ENCODE measurements around the gene IL24. TPM values are rescaled to one million over a fixed set of nuclear protein-coding genes. Genes with fewer than 3 reads are reported as not detected.
A peak's percentile ranks its signal among the peaks of the same experiment; 100 is the strongest.

Gene IL24
- total RNA-seq, 1 experiment from 2014 or later: 0.11 TPM

DNA sequence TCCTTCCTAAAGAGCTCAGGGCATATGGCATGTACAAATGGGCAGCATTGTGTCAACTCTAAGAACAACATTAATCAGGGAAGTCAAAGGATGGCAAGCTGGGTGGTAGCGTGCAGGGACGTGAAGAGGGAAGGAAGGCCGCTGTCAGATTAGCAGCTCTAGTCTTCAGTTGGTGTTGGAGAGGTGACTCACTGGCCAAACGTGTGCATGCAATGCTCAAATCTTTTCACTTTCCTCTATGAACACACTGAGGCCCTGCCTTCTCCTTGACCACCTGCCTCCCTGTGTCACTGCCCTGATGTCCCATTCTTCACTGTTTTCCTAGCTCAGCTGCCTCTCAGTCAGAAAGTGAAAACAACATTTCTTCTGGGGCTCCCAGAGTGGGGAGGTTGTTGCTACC, 54.9 kb downstream of the IL24 start:
- DNase-seq (ENCODE audit: low read depth): peak; percentile 39

DNA sequence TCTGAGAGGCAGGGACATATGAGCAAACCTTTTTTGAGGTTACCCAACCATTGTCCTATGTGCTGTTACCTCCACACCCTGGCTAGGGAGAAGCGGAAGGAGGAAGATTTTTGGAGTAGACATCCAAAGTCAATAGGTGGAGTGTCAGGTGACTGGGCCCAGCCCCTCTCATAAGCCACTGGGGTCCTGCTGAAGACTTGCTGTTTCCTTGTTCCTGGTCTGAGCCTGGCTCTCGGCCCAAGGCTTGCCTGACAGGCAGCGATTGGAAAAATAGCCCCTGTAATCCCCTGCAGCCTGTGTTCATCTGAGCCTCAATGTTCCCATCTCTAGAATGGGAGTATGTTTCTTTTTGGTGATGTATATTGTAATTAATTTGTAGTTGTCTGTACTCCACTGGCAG, 55.9 kb downstream of the IL24 start:
- DNase-seq (ENCODE audit: low read depth): no peak

DNA sequence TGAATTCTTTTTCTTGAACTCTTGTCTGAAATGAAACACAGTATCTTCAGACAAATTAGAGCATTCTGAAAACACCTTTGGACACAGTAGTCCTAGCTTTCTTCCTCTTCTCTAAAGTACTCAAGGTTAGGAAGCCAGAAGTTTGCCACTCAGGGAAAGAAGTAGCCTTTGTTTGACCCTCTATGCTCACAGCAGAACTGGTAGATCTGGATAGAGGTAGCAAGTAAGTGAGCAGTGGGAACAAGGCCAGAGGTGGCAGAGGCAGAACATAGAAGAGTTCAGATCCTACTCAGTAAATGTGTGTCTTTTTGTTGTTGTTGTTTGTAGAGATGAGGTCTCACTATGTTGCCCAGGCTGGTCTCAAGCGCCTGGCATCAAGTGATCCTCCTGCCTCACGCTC, 56.4 kb downstream of the IL24 start:
- DNase-seq (ENCODE audit: low read depth): no peak

Other genes with a start within 250 kb of the IL24 start
- 28.8 and 32.0 TPM in 2 replicates for gene MAPKAPK2, start 212.5 kb upstream of the IL24 start, total RNA-seq (2014; rRNA removed; shearing (Covaris generic))
- gene IL19, start 126.7 kb upstream of the IL24 start, total RNA-seq (2014; rRNA removed; shearing (Covaris generic)): not detected in 2 replicates
- gene IL10, start 124.9 kb upstream of the IL24 start, total RNA-seq (2014; rRNA removed; shearing (Covaris generic)): not detected in 2 replicates
- gene IL20, start 31.8 kb upstream of the IL24 start, total RNA-seq (2014; rRNA removed; shearing (Covaris generic)): not detected in 2 replicates
- 0.23 TPM in 1 of 2 replicates, not detected in the other for gene FCMR, start 24.5 kb downstream of the IL24 start, total RNA-seq (2014; rRNA removed; shearing (Covaris generic))
- not detected in 2 replicates for gene PIGR, start 49.0 kb downstream of the IL24 start, total RNA-seq (2014; rRNA removed; shearing (Covaris generic))
- not detected in 2 replicates for gene FCAMR, start 73.0 kb downstream of the IL24 start, total RNA-seq (2014; rRNA removed; shearing (Covaris generic))
- gene C1orf116, start 135.3 kb downstream of the IL24 start, total RNA-seq (2014; rRNA removed; shearing (Covaris generic)): 0.11 TPM in 1 of 2 replicates, not detected in the other
- gene YOD1, start 153.8 kb downstream of the IL24 start, total RNA-seq (2014; rRNA removed; shearing (Covaris generic)): 4.5 and 7.0 TPM in 2 replicates
- gene PFKFB2, start 155.8 kb downstream of the IL24 start, total RNA-seq (2014; rRNA removed; shearing (Covaris generic)): 2.1 and 2.2 TPM in 2 replicates
- 0.29 TPM in 1 of 2 replicates, not detected in the other for gene C4BPB, start 191.4 kb downstream of the IL24 start, total RNA-seq (2014; rRNA removed; shearing (Covaris generic))
- not detected in 2 replicates for gene C4BPA, start 206.8 kb downstream of the IL24 start, total RNA-seq (2014; rRNA removed; shearing (Covaris generic))